ENCODE results near the gene PLCG2. TPM values are rescaled to one million over a fixed set of nuclear protein-coding genes. Genes with fewer than 3 reads are reported as not detected.

The PLCG2 gene
- total and polyA plus RNA-seq, 2 experiments from 2014 or later: 0.39 TPM; not detected in 1

GRCh38 chr16:81780350-81780749 lies 1.3 kb downstream of the PLCG2 start:
- no peaks in the 10 kb centered on the region for H4K20me1 ChIP-seq (ENCODE audit: insufficient read depth)
- H3K79me2 ChIP-seq (ENCODE audit: insufficient read depth): no peaks in the 10 kb centered on the region
- no peaks in the 10 kb centered on the region for H3K4me1 ChIP-seq (ENCODE audit: insufficient read depth)
- no peak overlapping the region for H3K9ac ChIP-seq
- DNase-seq: no peak
- H3K9me3 ChIP-seq (ENCODE audit: low read depth): no peaks in the 10 kb centered on the region
- H3K4me3 ChIP-seq: no peak overlapping the region
- no peaks in the 10 kb centered on the region for H3K9me2 ChIP-seq (ENCODE audit: insufficient read depth)
- no peak overlapping the region for H3K27ac ChIP-seq
- no peak overlapping the region for H2AFZ ChIP-seq
- no peaks in the 10 kb centered on the region for H3K36me3 ChIP-seq (ENCODE audit: low read depth)
- in situ Hi-C loops (cut with MboI): no loop called here
- peaks cover 49% of the 10 kb centered on the region for H3K27me3 ChIP-seq (replicated peaks; ENCODE audit: insufficient read depth)
- no peaks in the 10 kb centered on the region for H3F3A ChIP-seq (ENCODE audit: insufficient read depth)
- TF ChIP-seq EZH2 (IDR thresholded peaks at IDR 0.05; ENCODE audit: insufficient read depth, poor library complexity, severe bottlenecking) (no peak), EZH2phosphoT487 (IDR thresholded peaks at IDR 0.05; ENCODE audit: insufficient read depth, low read depth) (no peak)
- 66 to 69% methylated on average over 8 of the region's 8 CpGs for WGBS, 2 experiments (ENCODE audit: low coverage in 1 of 2, low lambda C conversion rate in 2 of 2, missing lambda C conversion rate in 2 of 2)
- no peak overlapping the region for H3K4me2 ChIP-seq (ENCODE audit: unreplicated experiment)

GRCh38 chr16:81782236-81782635 lies 3.1 kb downstream of the PLCG2 start:
- Histone ChIP-seq H3K9ac (no peak overlapping the region), H3K9me3 (ENCODE audit: low read depth) (no peaks in the 10 kb centered on the region), H2AFZ (no peak overlapping the region), H4K20me1 (ENCODE audit: insufficient read depth) (no peaks in the 10 kb centered on the region), H3K27ac (no peak overlapping the region), H3K4me2 (ENCODE audit: unreplicated experiment) (no peak overlapping the region), H3K4me1 (ENCODE audit: insufficient read depth) (no peaks in the 10 kb centered on the region), H3K4me3 (no peak overlapping the region), H3F3A (ENCODE audit: insufficient read depth) (no peaks in the 10 kb centered on the region), H3K9me2 (ENCODE audit: insufficient read depth) (no peaks in the 10 kb centered on the region), H3K27me3 (replicated peaks; ENCODE audit: insufficient read depth) (peaks cover 44% of the 10 kb centered on the region), H3K36me3 (ENCODE audit: low read depth) (no peaks in the 10 kb centered on the region), H3K79me2 (ENCODE audit: insufficient read depth) (no peaks in the 10 kb centered on the region)
- WGBS, 2 experiments (ENCODE audit: low coverage in 1 of 2, low lambda C conversion rate in 2 of 2, missing lambda C conversion rate in 2 of 2): 65 to 73% methylated on average over 3 of the region's 3 CpGs
- in situ Hi-C loops (cut with MboI): no loop called here
- DNase-seq: no peak
- no peak for TF ChIP-seq EZH2 (IDR thresholded peaks at IDR 0.05; ENCODE audit: insufficient read depth, poor library complexity, severe bottlenecking)
- TF ChIP-seq EZH2phosphoT487 (IDR thresholded peaks at IDR 0.05; ENCODE audit: insufficient read depth, low read depth): no peak

GRCh38 chr16:81784072-81784795 lies 5.1 kb downstream of the PLCG2 start:
- H3K9ac ChIP-seq: no peak overlapping the region
- no peak for TF ChIP-seq EZH2 (IDR thresholded peaks at IDR 0.05; ENCODE audit: insufficient read depth, poor library complexity, severe bottlenecking)
- TF ChIP-seq EZH2phosphoT487 (IDR thresholded peaks at IDR 0.05; ENCODE audit: insufficient read depth, low read depth): no peak
- H2AFZ ChIP-seq: no peak overlapping the region
- no peak overlapping the region for H3K4me3 ChIP-seq
- no peak for DNase-seq
- H4K20me1 ChIP-seq (ENCODE audit: insufficient read depth): no peaks in the 10 kb centered on the region
- no peaks in the 10 kb centered on the region for H3K79me2 ChIP-seq (ENCODE audit: insufficient read depth)
- H3K4me2 ChIP-seq (ENCODE audit: unreplicated experiment): no peak overlapping the region
- no peak overlapping the region for H3K27ac ChIP-seq
- no peaks in the 10 kb centered on the region for H3F3A ChIP-seq (ENCODE audit: insufficient read depth)
- no peaks in the 10 kb centered on the region for H3K4me1 ChIP-seq (ENCODE audit: insufficient read depth)
- H3K9me3 ChIP-seq (ENCODE audit: low read depth): no peaks in the 10 kb centered on the region
- WGBS, 2 experiments (ENCODE audit: low coverage in 1 of 2, low lambda C conversion rate in 2 of 2, missing lambda C conversion rate in 2 of 2): 31 to 32% methylated on average over 3 of the region's 3 CpGs
- peaks cover 33% of the 10 kb centered on the region for H3K27me3 ChIP-seq (replicated peaks; ENCODE audit: insufficient read depth)
- no peaks in the 10 kb centered on the region for H3K36me3 ChIP-seq (ENCODE audit: low read depth)
- no peaks in the 10 kb centered on the region for H3K9me2 ChIP-seq (ENCODE audit: insufficient read depth)
- in situ Hi-C loops (cut with MboI): no loop called here

GRCh38 chr16:81785138-81785924 lies 6.2 kb downstream of the PLCG2 start:
- TF ChIP-seq EZH2phosphoT487 (IDR thresholded peaks at IDR 0.05; ENCODE audit: insufficient read depth, low read depth) (no peak), EZH2 (IDR thresholded peaks at IDR 0.05; ENCODE audit: insufficient read depth, poor library complexity, severe bottlenecking) (no peak)
- in situ Hi-C loops (cut with MboI): no loop called here
- no peaks in the 10 kb centered on the region for H3K9me2 ChIP-seq (ENCODE audit: insufficient read depth)
- H3K4me1 ChIP-seq (ENCODE audit: insufficient read depth): no peaks in the 10 kb centered on the region
- H3K9me3 ChIP-seq (ENCODE audit: low read depth): no peaks in the 10 kb centered on the region
- WGBS, 2 experiments (ENCODE audit: low coverage in 1 of 2, low lambda C conversion rate in 2 of 2, missing lambda C conversion rate in 2 of 2): 55 to 58% methylated on average over 7 of the region's 7 CpGs
- no peaks in the 10 kb centered on the region for H3F3A ChIP-seq (ENCODE audit: insufficient read depth)
- no peak for DNase-seq
- H3K9ac ChIP-seq: no peak overlapping the region
- no peak overlapping the region for H2AFZ ChIP-seq
- no peaks in the 10 kb centered on the region for H3K79me2 ChIP-seq (ENCODE audit: insufficient read depth)
- no peak overlapping the region for H3K4me3 ChIP-seq
- H3K4me2 ChIP-seq (ENCODE audit: unreplicated experiment): no peak overlapping the region
- no peaks in the 10 kb centered on the region for H3K36me3 ChIP-seq (ENCODE audit: low read depth)
- no peak overlapping the region for H3K27ac ChIP-seq
- peaks cover 27% of the 10 kb centered on the region for H3K27me3 ChIP-seq (replicated peaks; ENCODE audit: insufficient read depth)
- no peaks in the 10 kb centered on the region for H4K20me1 ChIP-seq (ENCODE audit: insufficient read depth)

Measured in GM23248 (cell line).